DMS53 treated with DMSO at 0.1 percent for 48 hours (cell line): ENCODE results near the gene METTL2B.

Source experiments
- DNase-seq: peaks from one replicate; lab custom pipeline; 2025; ENCODE audit not compliant: unreplicated experiment; lab: John Stamatoyannopoulos, UW

The METTL2B gene, protein sequence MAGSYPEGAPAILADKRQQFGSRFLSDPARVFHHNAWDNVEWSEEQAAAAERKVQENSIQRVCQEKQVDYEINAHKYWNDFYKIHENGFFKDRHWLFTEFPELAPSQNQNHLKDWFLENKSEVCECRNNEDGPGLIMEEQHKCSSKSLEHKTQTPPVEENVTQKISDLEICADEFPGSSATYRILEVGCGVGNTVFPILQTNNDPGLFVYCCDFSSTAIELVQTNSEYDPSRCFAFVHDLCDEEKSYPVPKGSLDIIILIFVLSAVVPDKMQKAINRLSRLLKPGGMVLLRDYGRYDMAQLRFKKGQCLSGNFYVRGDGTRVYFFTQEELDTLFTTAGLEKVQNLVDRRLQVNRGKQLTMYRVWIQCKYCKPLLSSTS

DNA sequence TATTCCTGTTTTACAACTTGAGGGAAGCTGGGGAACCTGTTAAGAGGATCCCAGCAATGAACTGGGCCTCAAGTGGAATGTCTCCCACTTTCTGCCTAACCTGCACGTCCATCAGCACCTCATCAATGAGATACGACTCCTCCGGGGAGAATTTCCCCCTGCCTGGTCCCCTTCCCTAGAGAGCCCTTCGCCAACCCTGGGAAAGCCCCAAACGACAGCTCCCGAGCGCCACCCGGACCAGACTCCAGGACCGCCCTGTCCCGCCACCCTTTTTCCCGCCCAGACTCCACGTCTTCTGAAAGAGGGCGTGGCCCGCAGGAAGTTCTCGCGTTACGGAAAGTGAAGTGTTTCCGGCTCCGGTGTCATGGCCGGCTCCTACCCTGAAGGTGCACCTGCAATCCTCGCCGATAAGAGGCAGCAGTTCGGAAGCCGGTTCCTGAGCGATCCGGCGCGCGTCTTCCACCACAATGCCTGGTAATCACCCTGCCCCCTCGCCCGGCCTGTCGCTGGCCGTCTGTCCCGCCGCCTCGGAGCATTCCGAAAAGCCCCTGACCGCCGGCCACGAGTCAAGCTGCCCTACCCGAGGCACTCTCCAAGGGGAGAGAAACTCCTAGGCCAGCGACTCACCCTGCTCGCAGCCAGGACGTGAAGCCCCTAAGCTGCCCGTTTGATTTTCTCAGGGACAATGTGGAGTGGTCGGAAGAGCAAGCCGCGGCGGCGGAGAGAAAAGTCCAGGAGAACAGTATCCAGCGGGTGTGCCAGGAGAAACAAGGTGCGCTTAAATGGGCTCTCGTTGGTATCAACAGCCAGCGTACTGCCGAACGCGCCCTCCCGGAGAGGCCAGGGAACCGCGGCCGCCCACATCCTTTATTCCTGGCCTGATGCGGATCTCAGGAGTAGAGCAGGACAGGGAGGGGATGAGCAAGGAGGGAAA is at the start of gene METTL2B:
Gene METTL2B, plus strand, starts transcription at position 347 of the 934 bp plus-strand sequence. Its CDS starts 18 bp downstream, at position 365.
- peak; percentile 96 for DNase-seq

GRCh38 chr7:128427289-128427891 is 49.2 kb upstream of the METTL2B start:
- DNase-seq: peak; percentile 89

GRCh38 chr7:128430207-128430606 is 46.3 kb upstream of the METTL2B start:
- DNase-seq: no peak

DNA sequence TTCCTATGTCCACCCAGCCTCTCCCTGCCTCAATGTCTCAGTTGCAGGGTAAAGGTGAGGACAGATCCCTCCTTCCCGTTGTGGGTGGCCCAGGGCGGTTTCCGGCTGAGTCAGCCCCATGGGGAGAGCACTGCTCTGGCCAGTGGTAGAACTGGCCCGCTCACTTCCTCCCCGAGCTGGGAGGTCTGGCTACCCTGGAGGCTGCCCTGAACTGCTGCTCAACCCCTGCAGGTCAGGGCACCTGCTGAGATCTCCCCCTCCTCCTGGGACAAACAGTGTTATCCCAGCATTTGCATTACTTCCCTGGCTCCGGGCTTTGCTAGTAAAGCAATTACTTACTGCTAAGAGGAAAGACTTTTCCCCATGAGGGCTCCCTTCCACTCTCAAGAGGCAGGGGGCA is 45.3 kb upstream of the METTL2B start:
- no peak for DNase-seq

GRCh38 chr7:128431754-128432153 is 44.8 kb upstream of the METTL2B start:
- no peak for DNase-seq

DNA sequence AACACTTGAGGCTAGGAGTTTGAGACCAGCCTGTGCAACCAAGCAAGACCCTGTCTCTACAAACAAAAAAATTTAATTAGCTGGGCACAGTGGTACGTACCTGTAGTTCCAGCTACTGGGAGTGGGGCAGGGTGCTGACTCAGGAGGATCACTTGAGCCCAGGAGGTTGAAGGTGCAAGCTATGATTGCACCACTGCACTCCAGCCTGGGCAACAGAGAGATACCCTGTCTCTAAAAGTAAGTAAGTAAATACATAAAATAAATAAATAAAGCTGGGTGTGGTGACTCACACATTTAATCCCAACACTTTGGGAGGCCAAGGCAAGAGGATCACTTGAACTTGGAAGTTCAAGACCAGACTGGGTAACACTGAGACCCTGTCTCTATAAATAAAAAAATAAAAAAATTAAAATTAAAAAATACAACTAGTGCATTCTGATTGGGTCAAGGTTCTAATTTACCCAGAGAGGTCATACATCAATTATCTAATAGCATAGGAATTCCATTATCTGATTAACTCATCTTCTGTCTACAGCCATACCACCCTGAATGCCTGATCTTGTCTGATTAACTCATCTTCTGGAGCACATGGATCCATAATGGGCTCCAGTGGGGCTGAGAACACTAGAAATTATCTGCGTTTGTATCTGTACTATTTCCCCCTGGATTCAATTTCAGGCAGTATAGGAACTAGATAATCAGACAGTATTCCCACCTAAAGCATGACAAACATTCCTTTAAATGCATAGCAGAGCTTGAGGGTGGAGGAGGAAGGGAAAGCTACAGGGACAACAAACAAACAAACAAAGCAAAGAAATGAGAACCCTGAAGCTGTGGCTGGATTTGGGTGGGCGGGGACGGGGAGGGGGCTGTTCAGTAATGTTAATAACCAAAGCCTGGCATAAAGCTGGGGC is 41.9 kb upstream of the METTL2B start:
- no peak for DNase-seq

GRCh38 chr7:128435327-128435686 is 41.2 kb upstream of the METTL2B start:
- no peak for DNase-seq

DNA sequence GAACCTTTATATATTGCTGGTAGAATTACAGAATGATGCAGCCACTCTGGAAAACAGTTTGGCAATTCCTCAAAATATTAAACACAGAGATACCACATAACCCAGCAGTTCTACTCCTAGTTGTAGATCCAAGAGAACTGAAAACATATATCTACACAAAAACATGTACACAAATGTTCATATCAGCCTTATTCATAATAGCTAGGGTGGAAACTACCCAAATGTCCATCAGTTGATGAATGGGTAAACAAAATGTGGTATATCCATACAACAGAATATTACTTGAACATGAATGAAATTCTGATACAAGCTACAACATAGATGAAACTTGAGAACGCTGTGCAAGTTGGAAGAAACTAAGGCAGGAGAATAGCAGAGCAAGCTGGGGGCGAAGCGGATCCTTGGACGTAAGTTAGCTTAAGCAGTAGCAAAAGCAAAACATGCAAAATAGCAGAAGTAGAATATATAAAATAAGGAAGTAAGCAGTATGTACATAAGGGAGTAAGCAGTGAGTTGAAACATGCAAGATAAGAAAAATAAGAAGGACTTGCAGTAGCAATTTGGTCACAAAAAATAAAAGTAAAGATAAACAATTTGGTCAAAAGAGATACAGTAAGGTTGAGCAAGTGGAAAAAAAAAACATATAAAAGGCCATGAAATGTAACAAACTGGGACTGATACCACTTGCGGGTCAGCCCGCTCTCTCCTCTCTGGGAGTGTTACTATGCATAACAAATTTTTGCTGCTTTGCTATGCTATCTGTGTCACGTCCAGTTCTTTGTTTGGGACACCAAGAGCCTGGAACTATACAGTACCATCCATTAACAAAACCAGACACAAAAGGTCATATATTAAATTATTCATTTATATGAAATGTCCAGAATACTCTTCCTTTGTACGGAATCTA is 38.9 kb upstream of the METTL2B start:
- no peak for DNase-seq

DNA sequence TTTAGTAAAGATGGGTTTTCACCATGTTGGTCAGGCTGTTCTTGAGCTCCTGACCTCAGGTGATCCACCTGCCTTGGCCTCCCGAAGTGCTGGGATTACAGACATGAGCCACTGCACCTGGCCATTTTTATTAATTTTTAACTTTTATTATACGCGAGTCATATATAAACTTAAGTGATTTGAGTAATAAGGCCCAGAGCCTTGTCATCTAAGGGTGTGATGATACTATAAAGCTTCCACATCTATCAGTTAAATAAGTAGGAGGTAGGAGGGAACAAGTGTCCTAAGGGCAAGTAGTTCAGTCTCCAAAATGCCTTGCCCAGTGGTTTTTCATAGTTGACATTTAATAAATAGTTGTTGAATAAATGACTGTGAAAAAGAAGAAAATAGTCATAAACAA is 34.2 kb upstream of the METTL2B start:
- no peak for DNase-seq

GRCh38 chr7:128443831-128444600 is 32.5 kb upstream of the METTL2B start:
- DNase-seq: peak; percentile 85

DNA sequence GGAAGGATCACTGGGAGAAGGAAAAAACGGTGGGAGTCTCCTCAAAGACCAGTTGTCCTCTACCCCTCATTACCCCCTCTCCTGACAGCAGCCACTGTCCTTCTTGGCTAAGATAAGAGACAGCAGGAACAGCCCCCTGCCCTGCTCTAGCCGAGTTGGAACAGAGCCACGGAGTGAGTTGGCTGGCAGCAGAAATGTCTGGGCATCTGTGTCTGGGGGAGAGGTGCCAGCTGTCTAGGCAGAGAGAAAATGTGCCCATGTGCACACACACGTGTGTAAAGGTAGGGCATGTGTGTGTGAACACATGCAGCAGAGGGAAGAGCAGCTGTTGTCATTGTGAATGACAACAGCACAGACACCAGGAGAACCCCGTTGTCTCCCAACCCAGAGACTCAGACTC is 30.2 kb upstream of the METTL2B start:
- DNase-seq: no peak

DNA sequence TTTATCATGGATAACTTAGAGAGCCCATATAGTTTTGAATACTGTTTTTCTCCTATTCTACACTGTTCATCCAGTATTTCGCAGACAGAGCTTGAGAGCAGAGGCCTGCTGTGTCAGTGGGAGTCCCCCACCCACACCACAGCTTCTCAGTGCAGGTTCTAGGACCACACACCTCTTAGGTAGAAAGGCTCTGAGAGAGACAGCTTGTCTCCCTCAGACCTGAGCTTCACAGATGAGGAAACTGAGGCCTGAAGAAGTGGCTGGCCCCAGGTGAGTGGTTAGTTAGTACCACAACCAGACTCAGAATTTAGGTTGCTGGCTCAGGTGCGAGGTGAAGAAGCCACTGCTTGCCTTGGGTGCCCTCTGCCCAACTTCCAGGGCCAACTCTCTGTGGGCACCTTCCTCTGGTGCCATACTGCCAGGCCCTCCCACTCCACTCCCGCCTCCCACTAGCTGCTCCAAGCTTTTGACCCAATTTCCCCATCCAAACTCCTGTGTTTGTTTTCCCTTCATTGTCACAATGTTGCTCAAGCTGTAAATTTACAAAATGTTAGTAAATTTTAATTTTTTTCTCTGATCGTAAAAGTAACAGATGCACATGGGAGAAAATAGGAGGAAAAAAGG is 28.5 kb upstream of the METTL2B start:
- DNase-seq: no peak

DNA sequence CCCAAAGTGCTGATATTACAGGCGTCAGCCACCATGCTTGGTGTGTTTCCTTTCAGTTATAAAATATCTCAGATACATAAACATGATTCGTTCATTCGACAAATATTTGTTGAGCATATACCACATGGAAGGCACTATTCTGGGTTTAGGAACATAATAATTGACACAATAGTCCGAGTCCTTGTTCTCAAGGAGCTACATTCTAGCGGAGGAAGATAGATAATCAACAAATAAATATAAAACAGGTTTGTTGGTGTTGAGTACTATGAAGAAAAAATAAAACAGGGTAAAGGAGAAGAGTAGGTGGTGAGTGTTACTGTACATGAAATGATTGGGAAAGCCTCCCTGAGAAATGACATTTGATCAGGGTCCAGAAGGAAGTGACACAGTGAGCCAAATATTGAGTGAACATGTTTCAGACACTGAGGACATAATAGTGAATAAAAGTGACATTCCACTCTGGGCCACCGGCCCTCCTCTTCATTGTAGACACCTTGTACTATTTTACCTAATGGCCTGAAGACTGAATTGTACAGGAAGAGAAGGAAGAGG is 27.7 kb upstream of the METTL2B start:
- no peak for DNase-seq

DNA sequence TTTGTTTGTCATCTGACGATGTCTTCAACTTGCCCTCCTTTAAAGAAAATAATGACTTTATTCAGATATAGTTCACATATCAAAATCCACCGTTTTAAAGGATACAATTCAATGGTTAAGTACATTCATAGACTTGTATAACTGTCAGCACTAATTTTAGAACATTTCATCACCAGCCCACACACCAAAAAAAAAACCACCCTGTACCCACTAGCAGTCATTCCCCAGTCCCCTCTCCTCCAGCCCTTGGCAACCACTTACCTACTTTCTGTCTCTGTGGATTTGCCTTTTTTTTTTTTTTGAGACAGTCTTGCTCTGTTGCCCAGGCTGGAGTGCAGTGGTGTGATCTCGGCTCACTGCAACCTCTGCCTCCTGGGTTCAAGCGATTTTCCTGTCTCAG is 26.1 kb upstream of the METTL2B start:
- DNase-seq: no peak

DNA sequence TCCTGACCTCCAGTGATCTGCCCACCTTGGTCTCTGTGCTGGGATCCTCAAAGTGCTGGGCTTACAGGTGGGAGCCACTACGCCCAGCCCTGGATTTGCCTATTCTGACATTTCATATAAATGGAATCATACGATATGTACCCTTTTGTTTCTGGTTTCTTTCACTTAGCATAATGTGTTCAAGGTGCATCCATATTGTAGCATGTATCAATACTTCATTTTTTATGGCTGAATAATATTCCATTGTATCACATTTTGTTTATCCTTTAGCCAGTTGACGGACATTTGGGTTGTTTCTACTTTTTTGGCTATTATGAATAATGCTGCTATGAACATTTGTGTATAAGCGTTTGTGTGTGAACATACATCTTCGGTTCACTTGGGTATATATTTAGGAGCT is 25.6 kb upstream of the METTL2B start:
- no peak for DNase-seq

- DNase-seq: no peak
Measured at GRCh38 chr7:128452552-128452951, 24.0 kb upstream of the METTL2B start.

DNA sequence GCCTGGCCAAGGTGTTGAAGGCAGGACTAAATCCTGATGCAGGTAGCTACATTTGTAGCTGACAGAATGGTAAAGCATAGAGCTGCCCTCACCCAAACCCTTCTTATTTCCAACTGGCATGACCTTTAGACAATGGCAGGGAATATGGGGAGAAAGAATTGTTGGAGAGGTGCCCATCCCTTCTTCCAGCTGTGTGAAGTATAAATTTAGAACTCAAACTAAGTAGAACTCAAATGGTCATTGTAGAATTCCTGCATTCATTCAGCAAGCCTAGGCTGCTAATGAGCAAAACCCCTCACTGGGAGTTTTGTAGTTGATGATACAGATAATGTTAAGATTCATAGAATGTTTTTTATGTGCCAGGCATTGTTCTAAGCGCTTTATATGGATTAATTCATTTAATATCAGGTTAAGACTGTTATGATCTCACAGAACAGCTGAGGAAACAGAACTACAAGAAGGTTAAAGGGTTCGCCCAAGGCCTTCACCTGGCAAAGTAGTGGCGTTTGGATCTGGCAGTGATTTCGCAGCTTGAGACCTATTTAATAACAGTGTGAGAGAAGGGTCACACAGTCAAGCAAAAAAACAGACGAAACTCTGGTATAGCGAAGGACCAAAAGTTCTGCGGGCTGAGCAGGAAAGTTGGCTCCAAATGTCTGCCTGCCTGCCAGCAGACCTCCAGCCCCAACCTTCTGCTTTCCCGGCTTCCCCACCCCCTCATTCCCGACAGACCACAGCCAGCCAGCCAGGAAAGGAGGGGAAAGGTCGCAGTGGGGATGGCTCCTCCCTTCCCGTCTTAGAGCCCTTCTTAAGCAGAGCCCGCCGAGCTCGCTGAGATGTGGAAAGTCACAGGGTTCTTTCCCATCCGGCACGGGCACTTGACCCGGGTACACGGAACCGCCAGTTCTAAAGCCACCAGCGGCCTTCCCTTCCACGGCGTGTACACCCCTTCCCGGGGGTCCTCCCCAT is 22.4 kb upstream of the METTL2B start:
- DNase-seq: no peak
